Amygdala (tissue), 56 donors: ENCODE measurements around the gene RPP40.
"Not testable (repeated sequence)": the region's sequence is repeated elsewhere in the genome, so short reads cannot be mapped to it uniquely, and the experiment has no call there.

Experiments
- DNase-seq, 56 donors: peaks; one replicate each; lab custom pipeline; 2025; lab: John Stamatoyannopoulos, UW

Gene RPP40

GRCh38 chr6:5023923-5024322 is 20.1 kb upstream of the RPP40 start:
- DNase-seq, result no peak

GRCh38 chr6:5020142-5020541 is 16.3 kb upstream of the RPP40 start:
- no peak for DNase-seq

- DNase-seq, result no peak
These were observed 10.3 kb upstream of the RPP40 start for GRCh38 chr6:5014072-5014561.

GRCh38 chr6:5012519-5012918 is 8.7 kb upstream of the RPP40 start:
- DNase-seq, result no peak

- no peak for DNase-seq
These were observed 7.5 kb upstream of the RPP40 start for GRCh38 chr6:5011346-5011745.

GRCh38 chr6:5007531-5007930 is 3.7 kb upstream of the RPP40 start:
- DNase-seq, result no peak

- DNase-seq, result no peak
These were observed 2.4 kb upstream of the RPP40 start for GRCh38 chr6:5006222-5006621.

- DNase-seq, result not testable (repeated sequence)
These were observed 1.2 kb upstream of the RPP40 start for GRCh38 chr6:5005038-5005433.

- no peak for DNase-seq
These were observed 668 bp upstream of the RPP40 start for GRCh38 chr6:5004373-5005037.

GRCh38 chr6:4999586-4999985 is 4.3 kb downstream of the RPP40 start:
- DNase-seq, result no peak

- no peak for DNase-seq
These were observed 6.0 kb downstream of the RPP40 start for GRCh38 chr6:4997862-4998261.

GRCh38 chr6:4994741-4995140 is 9.1 kb downstream of the RPP40 start:
- DNase-seq, result no peak

GRCh38 chr6:4987432-4987831 is 16.4 kb downstream of the RPP40 start:
- DNase-seq, result no peak

- DNase-seq, result no peak
These were observed 16.8 kb downstream of the RPP40 start for GRCh38 chr6:4986999-4987398.

GRCh38 chr6:4983322-4983721 is 20.5 kb downstream of the RPP40 start:
- DNase-seq, result no peak

GRCh38 chr6:4981761-4982160 is 22.1 kb downstream of the RPP40 start:
- DNase-seq, result no peak

GRCh38 chr6:4979426-4979825 is 24.4 kb downstream of the RPP40 start:
- no peak for DNase-seq

- DNase-seq, result no peak
These were observed 26.4 kb downstream of the RPP40 start for GRCh38 chr6:4977468-4977867.

- DNase-seq, result no peak
These were observed 28.3 kb downstream of the RPP40 start for GRCh38 chr6:4975506-4975905.

GRCh38 chr6:4974962-4975361 is 28.9 kb downstream of the RPP40 start:
- DNase-seq, result no peak

GRCh38 chr6:4973982-4974745 is 29.7 kb downstream of the RPP40 start:
- DNase-seq, result peak in 9 of 56 donors; percentile 3 to 27 (median 13)

GRCh38 chr6:4973415-4973814 is 30.4 kb downstream of the RPP40 start:
- no peak for DNase-seq
